ENCODE data around the gene TMC8.

DNA sequence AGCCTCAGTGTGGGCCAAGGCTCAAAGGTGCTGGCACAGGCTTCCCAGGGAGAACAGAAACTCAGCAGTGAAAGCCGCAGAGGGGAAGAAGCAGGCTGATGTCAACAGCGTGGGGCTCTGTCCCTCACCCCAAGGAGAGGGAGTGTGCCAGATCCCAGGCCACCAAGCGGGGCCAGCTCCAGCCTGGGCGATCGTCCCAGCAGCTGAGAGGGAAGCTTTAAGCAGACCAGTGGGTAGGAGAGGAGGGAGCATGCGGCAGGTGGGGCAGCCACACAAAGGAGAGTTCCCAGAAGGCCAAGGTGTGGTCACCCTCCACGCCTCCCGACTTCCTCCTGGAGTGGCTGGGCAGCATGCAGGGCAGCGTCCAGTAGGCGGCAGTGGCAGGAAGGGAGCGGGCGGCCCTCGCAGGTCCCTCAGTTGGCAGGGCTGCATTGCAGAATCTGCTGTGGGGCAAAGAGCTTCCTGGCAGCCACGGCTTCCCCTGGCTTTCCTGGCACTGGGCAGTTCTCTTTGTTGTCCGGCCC is 43.8 kb downstream of the TMC8 start:
- TF ChIP-seq TAF1 (IDR thresholded peaks at IDR 0.05; ENCODE audit: low read depth): no peak
- TF ChIP-seq, protein P1, sequence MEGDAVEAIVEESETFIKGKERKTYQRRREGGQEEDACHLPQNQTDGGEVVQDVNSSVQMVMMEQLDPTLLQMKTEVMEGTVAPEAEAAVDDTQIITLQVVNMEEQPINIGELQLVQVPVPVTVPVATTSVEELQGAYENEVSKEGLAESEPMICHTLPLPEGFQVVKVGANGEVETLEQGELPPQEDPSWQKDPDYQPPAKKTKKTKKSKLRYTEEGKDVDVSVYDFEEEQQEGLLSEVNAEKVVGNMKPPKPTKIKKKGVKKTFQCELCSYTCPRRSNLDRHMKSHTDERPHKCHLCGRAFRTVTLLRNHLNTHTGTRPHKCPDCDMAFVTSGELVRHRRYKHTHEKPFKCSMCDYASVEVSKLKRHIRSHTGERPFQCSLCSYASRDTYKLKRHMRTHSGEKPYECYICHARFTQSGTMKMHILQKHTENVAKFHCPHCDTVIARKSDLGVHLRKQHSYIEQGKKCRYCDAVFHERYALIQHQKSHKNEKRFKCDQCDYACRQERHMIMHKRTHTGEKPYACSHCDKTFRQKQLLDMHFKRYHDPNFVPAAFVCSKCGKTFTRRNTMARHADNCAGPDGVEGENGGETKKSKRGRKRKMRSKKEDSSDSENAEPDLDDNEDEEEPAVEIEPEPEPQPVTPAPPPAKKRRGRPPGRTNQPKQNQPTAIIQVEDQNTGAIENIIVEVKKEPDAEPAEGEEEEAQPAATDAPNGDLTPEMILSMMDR (IDR thresholded peaks at IDR 0.05; ENCODE audit: poor library complexity, severe bottlenecking): no peak
- no peak for TF ChIP-seq SMC3 (conservative IDR thresholded peaks at IDR 0.05; ENCODE audit: poor library complexity)
- no peak for TF ChIP-seq POLR2AphosphoS5 (IDR thresholded peaks at IDR 0.05)
- no peak for TF ChIP-seq EZH2 (IDR thresholded peaks at IDR 0.05; ENCODE audit: borderline replicate concordance, insufficient read depth, low read length, poor library complexity, severe bottlenecking)
- TF ChIP-seq RAD21 (conservative IDR thresholded peaks at IDR 0.05): no peak
- no peak for TF ChIP-seq EP300 (conservative IDR thresholded peaks at IDR 0.05; ENCODE audit: poor library complexity, severe bottlenecking)

All from neural cell (in vitro differentiated cells).